Caco-2 (cell line): Measurements from ENCODE around the gene CDH13. TPM values are rescaled to one million over a fixed set of nuclear protein-coding genes. Genes with fewer than 3 reads are reported as not detected.

ENCODE experiments used
- BruUV-seq: library from RNA; stranded (reverse); fragments of 400-500 nt; replicated peaks from 2 replicates; lab custom pipeline; 2021; lab: Mats Ljungman, UMichigan
- CTCF ChIA-PET: fragments of 300-600 bp; sonication (Branson Sonifier 250); formaldehyde crosslinking; loops from one replicate; lab custom pipeline; 2022; ENCODE audit warnings: antibody characterized with exemption; lab: Charles Lee
- POLR2A ChIA-PET: fragments of 300-600 bp; sonication (Branson Sonifier 250); formaldehyde crosslinking; loops from one replicate; lab custom pipeline; 2022; ENCODE audit warnings: antibody characterized with exemption; lab: Charles Lee
- DNase-seq, 2 experiments: peaks; one replicate each; pipeline versions ENCODE4 v3.0.0 to v3.0.0-alpha.2; 2020 to 2022
- H3K27me3 ChIP-seq: replicated peaks from 2 replicates; pipeline ENCODE4 v1.6.0; 2011; ENCODE audit warnings: low read length; ENCODE audit not compliant: control insufficient read depth, insufficient read depth
- H3K36me3 ChIP-seq: 2 replicates; pipeline ENCODE4 v1.5.1; 2011; ENCODE audit warnings: low read length; ENCODE audit not compliant: control insufficient read depth, insufficient read depth
- H3K4me1 ChIP-seq: fragments of 250-450 bp; sonication (Bioruptor Pico); 2 replicates; pipeline ENCODE4 v1.5.1; 2020; ENCODE audit warnings: mild to moderate bottlenecking
- H3K4me3 ChIP-seq: 2 replicates; pipeline ENCODE4 v1.5.1; 2011; ENCODE audit warnings: low read depth, mild to moderate bottlenecking, control low read depth, low read length
- H3K9me3 ChIP-seq: fragments of 250-450 bp; sonication (Bioruptor Pico); 2 replicates; pipeline ENCODE4 v1.5.1; 2020; ENCODE audit warnings: mild to moderate bottlenecking, moderate library complexity
- H3K27ac Mint-ChIP-seq: one replicate; pipeline ENCODE4 v1.8.0; 2022; ENCODE audit warnings: mixed read lengths; ENCODE audit not compliant: unreplicated experiment
- H3K27me3 Mint-ChIP-seq: one replicate; pipeline ENCODE4 v1.8.0; 2022; ENCODE audit warnings: mixed read lengths; ENCODE audit not compliant: insufficient read depth, unreplicated experiment
- H3K36me3 Mint-ChIP-seq: one replicate; pipeline ENCODE4 v1.8.0; 2022; ENCODE audit warnings: mild to moderate bottlenecking, mixed read lengths; ENCODE audit not compliant: insufficient read depth, unreplicated experiment
- H3K4me1 Mint-ChIP-seq: one replicate; pipeline ENCODE4 v1.8.0; 2022; ENCODE audit warnings: low read depth, mixed read lengths; ENCODE audit not compliant: unreplicated experiment
- H3K4me3 Mint-ChIP-seq: one replicate; pipeline ENCODE4 v1.8.0; 2022; ENCODE audit warnings: mild to moderate bottlenecking, moderate library complexity, mixed read lengths; ENCODE audit not compliant: unreplicated experiment
- H3K9me3 Mint-ChIP-seq: one replicate; pipeline ENCODE4 v1.8.0; 2022; ENCODE audit warnings: mixed read lengths; ENCODE audit not compliant: unreplicated experiment
- intact Hi-C: fragments of 100-400 bp; cut with micrococcal nuclease; formaldehyde crosslinking; loops from one replicate; pipeline ENCODE4 v1.10.0; 2022; ENCODE audit not compliant: unreplicated experiment
- total RNA-seq: library from RNA; stranded (reverse); gene quantifications from 2 replicates; pipeline ENCODE4 v1.2.3, GENCODE V29; 2022
- TF ChIP-seq, protein P1 (sequence below), 2 experiments: fragments of 200-600 bp in 1 of 2; IDR thresholded peaks; 1 replicate in 1 of 2; 2 replicates in 1 of 2; pipeline versions ENCODE4 v1.5.1 to v1.8.0; 2011 to 2022; ENCODE audit warnings: antibody characterized with exemption in 1 of 2, control low read depth in 1 of 2, inconsistent platforms in 1 of 2, low read depth in 1 of 2, low read length in 1 of 2, mild to moderate bottlenecking in 1 of 2, moderate library complexity in 1 of 2; ENCODE audit not compliant: insufficient read depth in 1 of 2, severe bottlenecking in 1 of 2, unreplicated experiment in 1 of 2

The CDH13 gene
- total RNA-seq, 1 experiment from 2014 or later: 2.2 TPM

DNA sequence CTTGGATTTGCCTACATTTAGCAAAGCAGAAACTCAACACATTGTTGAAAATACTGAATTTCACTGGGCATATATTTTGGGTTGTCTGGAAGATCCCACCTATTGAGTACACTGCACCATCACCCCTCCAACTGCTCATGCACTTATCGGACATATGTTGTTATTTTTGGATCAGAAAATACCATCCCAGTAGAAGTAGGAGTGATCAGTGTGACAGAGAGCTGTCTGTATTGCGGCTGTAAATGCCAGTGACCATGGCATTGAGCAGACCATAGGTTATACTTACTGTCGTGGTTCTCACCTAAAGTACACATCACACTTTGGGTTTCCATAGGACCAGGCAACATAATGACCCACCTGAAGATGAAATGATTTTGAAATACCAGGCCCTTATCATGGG, 264.7 kb downstream of the CDH13 start:
- no peaks in the 10 kb centered on the region for H3K4me1 ChIP-seq

DNA sequence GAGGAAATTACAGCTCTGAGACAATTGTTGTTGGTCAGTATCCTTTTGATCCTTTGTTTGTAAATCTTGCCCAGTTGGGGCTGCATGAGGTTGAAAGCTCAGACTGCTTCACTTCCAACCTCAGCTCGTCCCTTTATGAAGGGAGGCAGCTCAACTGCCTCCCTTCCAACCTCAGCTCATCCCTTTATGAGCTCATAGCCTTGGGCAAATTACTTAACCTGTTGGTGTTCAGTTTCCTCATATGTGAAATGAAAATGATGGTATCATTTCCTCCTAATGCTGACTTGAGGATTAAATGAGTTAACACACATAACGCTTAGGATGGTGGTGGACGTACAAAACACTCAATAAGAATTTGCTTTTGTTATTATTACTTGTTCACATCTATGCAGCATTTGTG, 265.1 kb downstream of the CDH13 start:
- CTCF ChIA-PET: no interaction called here
- DNase-seq: no peak
- Histone ChIP-seq H3K36me3 (no peaks in the 10 kb centered on the region), H3K4me1 (no peaks in the 10 kb centered on the region), H3K27me3 (no peaks in the 10 kb centered on the region), H3K9me3 (no peaks in the 10 kb centered on the region), H3K4me3 (no peak overlapping the region)
- Mint-ChIP-seq H3K36me3 (no peaks in the 10 kb centered on the region), H3K4me3 (no peak overlapping the region), H3K27me3 (peaks cover 11% of the 10 kb centered on the region), H3K27ac (no peak overlapping the region), H3K4me1 (no peaks in the 10 kb centered on the region), H3K9me3 (peaks cover 15% of the 10 kb centered on the region)
- POLR2A ChIA-PET: no interaction called here
- TF ChIP-seq, protein P1, sequence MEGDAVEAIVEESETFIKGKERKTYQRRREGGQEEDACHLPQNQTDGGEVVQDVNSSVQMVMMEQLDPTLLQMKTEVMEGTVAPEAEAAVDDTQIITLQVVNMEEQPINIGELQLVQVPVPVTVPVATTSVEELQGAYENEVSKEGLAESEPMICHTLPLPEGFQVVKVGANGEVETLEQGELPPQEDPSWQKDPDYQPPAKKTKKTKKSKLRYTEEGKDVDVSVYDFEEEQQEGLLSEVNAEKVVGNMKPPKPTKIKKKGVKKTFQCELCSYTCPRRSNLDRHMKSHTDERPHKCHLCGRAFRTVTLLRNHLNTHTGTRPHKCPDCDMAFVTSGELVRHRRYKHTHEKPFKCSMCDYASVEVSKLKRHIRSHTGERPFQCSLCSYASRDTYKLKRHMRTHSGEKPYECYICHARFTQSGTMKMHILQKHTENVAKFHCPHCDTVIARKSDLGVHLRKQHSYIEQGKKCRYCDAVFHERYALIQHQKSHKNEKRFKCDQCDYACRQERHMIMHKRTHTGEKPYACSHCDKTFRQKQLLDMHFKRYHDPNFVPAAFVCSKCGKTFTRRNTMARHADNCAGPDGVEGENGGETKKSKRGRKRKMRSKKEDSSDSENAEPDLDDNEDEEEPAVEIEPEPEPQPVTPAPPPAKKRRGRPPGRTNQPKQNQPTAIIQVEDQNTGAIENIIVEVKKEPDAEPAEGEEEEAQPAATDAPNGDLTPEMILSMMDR (IDR thresholded peaks at IDR 0.05; ENCODE audit: insufficient read depth in 1 of 2, low read depth in 1 of 2, low read length in 1 of 2, severe bottlenecking in 1 of 2, unreplicated experiment in 1 of 2): no peak
- BruUV-seq: no TSS peak
- intact Hi-C loops: no loop called here

More for the DNA sequence above, 264.7 kb downstream of the CDH13 start:
- TF ChIP-seq, protein P1 (IDR thresholded peaks at IDR 0.05; ENCODE audit: insufficient read depth in 1 of 2, low read depth in 1 of 2, low read length in 1 of 2, severe bottlenecking in 1 of 2, unreplicated experiment in 1 of 2): no peak
- H3K27me3 ChIP-seq: no peaks in the 10 kb centered on the region
- no peaks in the 10 kb centered on the region for H3K9me3 ChIP-seq
- no TSS peak for BruUV-seq
- Mint-ChIP-seq H3K4me1 (no peaks in the 10 kb centered on the region), H3K27me3 (peaks cover 12% of the 10 kb centered on the region), H3K4me3 (no peak overlapping the region), H3K36me3 (no peaks in the 10 kb centered on the region), H3K9me3 (peaks cover 15% of the 10 kb centered on the region), H3K27ac (no peak overlapping the region)
- ChIA-PET POLR2A (no interaction called here), CTCF (no interaction called here)
- intact Hi-C loops: no loop called here
- no peak for DNase-seq
- no peak overlapping the region for H3K4me3 ChIP-seq
- H3K36me3 ChIP-seq: no peaks in the 10 kb centered on the region

DNA sequence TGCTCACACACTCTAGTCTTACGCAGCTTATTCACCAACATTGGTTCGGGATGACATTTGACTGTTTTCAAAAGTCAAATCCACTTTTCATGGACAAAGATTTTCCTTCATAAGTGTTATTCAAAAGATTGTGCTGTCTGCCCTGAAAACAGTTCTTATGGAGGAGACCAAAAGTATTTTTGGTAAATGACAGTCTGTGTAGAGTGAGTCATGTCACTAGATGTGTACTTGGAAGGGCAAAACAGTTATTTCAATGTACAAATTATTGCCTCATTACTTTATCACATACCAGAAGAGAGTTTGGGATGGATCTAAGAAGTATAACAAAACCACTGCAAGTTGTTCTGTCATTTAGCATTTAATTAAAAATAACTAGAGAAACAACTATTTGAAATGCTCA, 265.6 kb downstream of the CDH13 start:
- no peak overlapping the region for H3K4me3 Mint-ChIP-seq
- no TSS peak for BruUV-seq
- Histone ChIP-seq H3K36me3 (no peaks in the 10 kb centered on the region), H3K4me3 (no peak overlapping the region), H3K27me3 (no peaks in the 10 kb centered on the region), H3K9me3 (no peaks in the 10 kb centered on the region), H3K4me1 (no peaks in the 10 kb centered on the region)
- TF ChIP-seq, protein P1 (IDR thresholded peaks at IDR 0.05; ENCODE audit: insufficient read depth in 1 of 2, low read depth in 1 of 2, low read length in 1 of 2, severe bottlenecking in 1 of 2, unreplicated experiment in 1 of 2): no peak
- CTCF ChIA-PET: no interaction called here
- intact Hi-C loops: no loop called here
- no peak for DNase-seq
- peaks cover 10% of the 10 kb centered on the region for H3K27me3 Mint-ChIP-seq
- H3K36me3 Mint-ChIP-seq: no peaks in the 10 kb centered on the region
- H3K4me1 Mint-ChIP-seq: no peaks in the 10 kb centered on the region
- H3K9me3 Mint-ChIP-seq: peaks cover 15% of the 10 kb centered on the region
- POLR2A ChIA-PET: no interaction called here
- H3K27ac Mint-ChIP-seq: no peak overlapping the region
